Activated CD4-positive, alpha-beta T cell treated with anti-CD3 and anti-CD28 coated beads, Interleukin-2, Interleukin-4, amounts not matched to agents 100 ng/mL and 50 ng/mL, durations not matched to agents 16 hours and 8 hours (primary cell): Measurements from ENCODE around the gene HK2.
"Not testable (repeated sequence)": the region's sequence is repeated elsewhere in the genome, so short reads cannot be mapped to it uniquely, and the experiment has no call there.

Experiments used
- DNase-seq: peaks from one replicate; pipeline ENCODE4 v3.0.0-alpha.2; 2020; ENCODE audit warnings: low spot score

The HK2 gene

GRCh38 chr2:74877376-74877775, 43.4 kb downstream of the HK2 start:
- no peak for DNase-seq

GRCh38 chr2:74877781-74878433, 44.0 kb downstream of the HK2 start:
- no peak for DNase-seq

GRCh38 chr2:74878551-74878950, 44.6 kb downstream of the HK2 start:
- DNase-seq: no peak

GRCh38 chr2:74880054-74880728, 46.3 kb downstream of the HK2 start:
- DNase-seq: no peak

- DNase-seq: no peak
Observed at GRCh38 chr2:74881176-74881575, 47.2 kb downstream of the HK2 start.

- no peak for DNase-seq
Observed at GRCh38 chr2:74881626-74882298, 47.8 kb downstream of the HK2 start.

GRCh38 chr2:74882299-74882687, 48.4 kb downstream of the HK2 start:
- DNase-seq: no peak

GRCh38 chr2:74883011-74883410, 49.1 kb downstream of the HK2 start:
- no peak for DNase-seq

GRCh38 chr2:74884118-74884762, 50.3 kb downstream of the HK2 start:
- DNase-seq: no peak

GRCh38 chr2:74884866-74885265, 50.9 kb downstream of the HK2 start:
- DNase-seq: no peak

- DNase-seq: no peak
Observed at GRCh38 chr2:74886251-74886650, 52.3 kb downstream of the HK2 start.

- no peak for DNase-seq
Observed at GRCh38 chr2:74886811-74887210, 52.9 kb downstream of the HK2 start.

- DNase-seq: no peak
Observed at GRCh38 chr2:74887445-74887951, 53.6 kb downstream of the HK2 start.

GRCh38 chr2:74887960-74888700, 54.2 kb downstream of the HK2 start:
- no peak for DNase-seq

GRCh38 chr2:74889159-74889558, 55.2 kb downstream of the HK2 start:
- DNase-seq: no peak

GRCh38 chr2:74890711-74891110, 56.8 kb downstream of the HK2 start:
- no peak for DNase-seq

GRCh38 chr2:74891136-74891764, 57.3 kb downstream of the HK2 start:
- DNase-seq: no peak

- not testable (repeated sequence) for DNase-seq
Observed at GRCh38 chr2:74891816-74892215, 57.9 kb downstream of the HK2 start.

GRCh38 chr2:74892609-74893008, 58.7 kb downstream of the HK2 start:
- DNase-seq: no peak

- no peak for DNase-seq
Observed at GRCh38 chr2:74893332-74893731, 59.4 kb downstream of the HK2 start.

- DNase-seq: no peak
Observed at GRCh38 chr2:74894272-74894981, 60.5 kb downstream of the HK2 start.
